Smooth muscle cell (in vitro differentiated cells): ENCODE data around the gene EHF. TPM values are rescaled to one million over a fixed set of nuclear protein-coding genes. Genes with fewer than 3 reads are reported as not detected.

Experiments
- DNase-seq: peaks from one replicate; lab custom pipeline; 2025; ENCODE audit not compliant: unreplicated experiment; lab: John Stamatoyannopoulos, UW
- H2AFZ ChIP-seq: fragments of 200-600 bp; sonication (generic); 2 replicates; pipeline ENCODE4 v1.6.0; 2016; ENCODE audit warnings: antibody characterized with exemption, low read depth, mild to moderate bottlenecking
- H3F3A ChIP-seq: fragments of 200-600 bp; sonication (generic); 2 replicates; pipeline ENCODE4 v1.6.0; 2017; ENCODE audit warnings: antibody characterized with exemption, low read depth
- H3K27ac ChIP-seq: fragments of 200-600 bp; sonication (generic); 2 replicates; pipeline ENCODE4 v1.5.1; 2016; ENCODE audit warnings: low read depth, mild to moderate bottlenecking
- H3K27me3 ChIP-seq: fragments of 200-600 bp; sonication (generic); 2 replicates; pipeline ENCODE4 v1.6.1; 2016; ENCODE audit warnings: low read depth, mild to moderate bottlenecking
- H3K36me3 ChIP-seq: fragments of 200-600 bp; sonication (generic); 2 replicates; pipeline ENCODE4 v1.5.1; 2016; ENCODE audit warnings: low read depth
- H3K4me1 ChIP-seq: fragments of 200-600 bp; sonication (generic); 2 replicates; pipeline ENCODE4 v1.5.1; 2016; ENCODE audit warnings: low read depth
- H3K4me2 ChIP-seq: fragments of 200-600 bp; sonication (generic); 2 replicates; pipeline ENCODE4 v1.6.0; 2016; ENCODE audit warnings: mild to moderate bottlenecking
- H3K4me3 ChIP-seq: fragments of 200-600 bp; sonication (generic); 2 replicates; pipeline ENCODE4 v1.5.1; 2016; ENCODE audit warnings: mild to moderate bottlenecking
- H3K79me2 ChIP-seq: fragments of 200-600 bp; sonication (generic); 2 replicates; pipeline ENCODE4 v1.6.0; 2016; ENCODE audit warnings: low read depth, mild to moderate bottlenecking
- H3K9ac ChIP-seq: fragments of 200-600 bp; sonication (generic); 2 replicates; pipeline ENCODE4 v1.6.0; 2016; ENCODE audit warnings: low read depth
- H3K9me3 ChIP-seq: fragments of 200-600 bp; sonication (generic); replicated peaks from 2 replicates; pipeline ENCODE4 v1.5.1; 2016; ENCODE audit warnings: low read depth
- H4K20me1 ChIP-seq: fragments of 200-600 bp; sonication (generic); 2 replicates; pipeline ENCODE4 v1.6.0; 2016; ENCODE audit warnings: low read depth
- WGBS: methylation state at CpG from one replicate; pipeline ENCODE4 v1.1.7; 2016; ENCODE audit warnings: low lambda C conversion rate; 5-methylcytosine and 5-hydroxymethylcytosine counted together
- polyA plus RNA-seq: library from polyadenylated mRNA; unstranded; fragments of >200 nt; fragmentation: Nextera tagmentation; extraction: Ambion mirVana; gene quantifications from 2 replicates; pipeline ENCODE4 v1.2.1, GENCODE V29; 2016
- total RNA-seq: library from RNA; depleted of rRNA; stranded (reverse); fragments of >200 nt; gene quantifications from 2 replicates; pipeline ENCODE4 v1.2.3, GENCODE V29; 2014
- TF ChIP-seq, protein P1 (sequence below): fragments of 200-600 bp; sonication (generic); IDR thresholded peaks from 2 replicates; pipeline ENCODE4 v1.5.1; 2017; ENCODE audit warnings: borderline replicate concordance, mild to moderate bottlenecking, antibody characterized with exemption; ENCODE audit not compliant: insufficient read depth, poor library complexity, severe bottlenecking

EHF gene
- total and polyA plus RNA-seq, 2 experiments from 2014 or later = 0.63 to 1.7 TPM

GRCh38 chr11:34603129-34604001 is 17.5 kb upstream of the EHF start:
- Histone ChIP-seq H3K36me3 (no peaks in the 10 kb centered on the region), H3K9ac (no peak overlapping the region), H3K27me3 (no peaks in the 10 kb centered on the region), H4K20me1 (no peaks in the 10 kb centered on the region), H3K9me3 (no peaks in the 10 kb centered on the region), H3K27ac (no peak overlapping the region), H2AFZ (no peak overlapping the region), H3K4me1 (peaks cover 8% of the 10 kb centered on the region), H3F3A (no peaks in the 10 kb centered on the region), H3K4me2 (no peak overlapping the region), H3K4me3 (no peak overlapping the region), H3K79me2 (no peaks in the 10 kb centered on the region)
- DNase-seq = no peak
- TF ChIP-seq, protein P1, sequence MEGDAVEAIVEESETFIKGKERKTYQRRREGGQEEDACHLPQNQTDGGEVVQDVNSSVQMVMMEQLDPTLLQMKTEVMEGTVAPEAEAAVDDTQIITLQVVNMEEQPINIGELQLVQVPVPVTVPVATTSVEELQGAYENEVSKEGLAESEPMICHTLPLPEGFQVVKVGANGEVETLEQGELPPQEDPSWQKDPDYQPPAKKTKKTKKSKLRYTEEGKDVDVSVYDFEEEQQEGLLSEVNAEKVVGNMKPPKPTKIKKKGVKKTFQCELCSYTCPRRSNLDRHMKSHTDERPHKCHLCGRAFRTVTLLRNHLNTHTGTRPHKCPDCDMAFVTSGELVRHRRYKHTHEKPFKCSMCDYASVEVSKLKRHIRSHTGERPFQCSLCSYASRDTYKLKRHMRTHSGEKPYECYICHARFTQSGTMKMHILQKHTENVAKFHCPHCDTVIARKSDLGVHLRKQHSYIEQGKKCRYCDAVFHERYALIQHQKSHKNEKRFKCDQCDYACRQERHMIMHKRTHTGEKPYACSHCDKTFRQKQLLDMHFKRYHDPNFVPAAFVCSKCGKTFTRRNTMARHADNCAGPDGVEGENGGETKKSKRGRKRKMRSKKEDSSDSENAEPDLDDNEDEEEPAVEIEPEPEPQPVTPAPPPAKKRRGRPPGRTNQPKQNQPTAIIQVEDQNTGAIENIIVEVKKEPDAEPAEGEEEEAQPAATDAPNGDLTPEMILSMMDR = no peak
- WGBS = 76% methylated on average over 15 of the region's 15 CpGs

- 97% methylated on average over 2 of the region's 2 CpGs for WGBS
- no peak overlapping the region for H2AFZ ChIP-seq
Observed at GRCh38 chr11:34604145-34604544, 16.7 kb upstream of the EHF start.

DNA sequence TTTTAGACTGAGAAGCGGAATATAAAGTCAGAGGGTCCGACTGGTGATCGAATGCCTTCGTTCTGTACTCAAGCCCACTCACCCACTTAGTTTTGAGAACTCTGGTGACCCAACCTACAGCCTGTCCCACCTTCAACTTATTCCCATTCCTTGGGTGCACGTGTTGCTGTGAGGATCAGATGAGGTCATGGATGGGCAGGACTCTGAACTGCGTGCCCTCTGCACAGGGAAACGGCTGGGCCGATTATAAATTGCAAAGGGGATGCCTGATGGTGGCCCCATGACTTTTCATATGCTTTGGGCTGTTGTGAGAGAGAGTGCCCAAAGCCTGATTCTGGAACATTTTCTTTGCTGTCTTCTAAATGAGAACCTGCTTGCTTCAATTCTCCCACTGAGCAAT is 16.0 kb upstream of the EHF start:
- 79% methylated on average over 8 of the region's 8 CpGs for WGBS
- Histone ChIP-seq H3K4me3 (no peak overlapping the region), H2AFZ (no peak overlapping the region), H3K79me2 (no peaks in the 10 kb centered on the region), H3K27me3 (no peaks in the 10 kb centered on the region), H3K4me2 (no peak overlapping the region), H3K36me3 (no peaks in the 10 kb centered on the region), H3K9ac (no peak overlapping the region), H3K4me1 (peaks cover 4% of the 10 kb centered on the region), H3K27ac (no peak overlapping the region), H3K9me3 (no peaks in the 10 kb centered on the region), H4K20me1 (no peaks in the 10 kb centered on the region), H3F3A (no peaks in the 10 kb centered on the region)
- TF ChIP-seq, protein P1 = no peak
- DNase-seq = no peak

More at GRCh38 chr11:34604145-34604544, 16.7 kb upstream of the EHF start:
- Histone ChIP-seq H3K27ac (no peak overlapping the region), H3K4me2 (no peak overlapping the region), H3K4me1 (peaks cover 8% of the 10 kb centered on the region), H3K9me3 (no peaks in the 10 kb centered on the region), H4K20me1 (no peaks in the 10 kb centered on the region), H3K79me2 (no peaks in the 10 kb centered on the region), H3K4me3 (no peak overlapping the region), H3K9ac (no peak overlapping the region), H3K36me3 (no peaks in the 10 kb centered on the region), H3F3A (no peaks in the 10 kb centered on the region), H3K27me3 (no peaks in the 10 kb centered on the region)
- DNase-seq = no peak
- TF ChIP-seq, protein P1 = no peak
